AG09309 (cell line): ENCODE measurements around the gene OR13J1.

ENCODE experiments used
- DNase-seq: peaks from one replicate; pipeline ENCODE4 v3.0.0-alpha.2; 2010; ENCODE audit warnings: low read depth
- H3K4me3 ChIP-seq: 2 replicates; pipeline ENCODE4 v1.5.1; 2011; ENCODE audit warnings: mild to moderate bottlenecking, low read depth, low read length, moderate library complexity; ENCODE audit not compliant: control insufficient read depth
- TF ChIP-seq, protein P1 (sequence below): IDR thresholded peaks from 2 replicates; pipeline ENCODE4 v1.5.1; 2011; ENCODE audit warnings: mild to moderate bottlenecking, low read depth, low read length, inconsistent platforms; ENCODE audit not compliant: insufficient read depth, control insufficient read depth; ENCODE audit errors: missing control alignments

Gene OR13J1

GRCh38 chr9:35882996-35883395 lies 12.8 kb upstream of the OR13J1 start:
- DNase-seq, result no peak
- H3K4me3 ChIP-seq, result no peak overlapping the region
- TF ChIP-seq, protein P1, sequence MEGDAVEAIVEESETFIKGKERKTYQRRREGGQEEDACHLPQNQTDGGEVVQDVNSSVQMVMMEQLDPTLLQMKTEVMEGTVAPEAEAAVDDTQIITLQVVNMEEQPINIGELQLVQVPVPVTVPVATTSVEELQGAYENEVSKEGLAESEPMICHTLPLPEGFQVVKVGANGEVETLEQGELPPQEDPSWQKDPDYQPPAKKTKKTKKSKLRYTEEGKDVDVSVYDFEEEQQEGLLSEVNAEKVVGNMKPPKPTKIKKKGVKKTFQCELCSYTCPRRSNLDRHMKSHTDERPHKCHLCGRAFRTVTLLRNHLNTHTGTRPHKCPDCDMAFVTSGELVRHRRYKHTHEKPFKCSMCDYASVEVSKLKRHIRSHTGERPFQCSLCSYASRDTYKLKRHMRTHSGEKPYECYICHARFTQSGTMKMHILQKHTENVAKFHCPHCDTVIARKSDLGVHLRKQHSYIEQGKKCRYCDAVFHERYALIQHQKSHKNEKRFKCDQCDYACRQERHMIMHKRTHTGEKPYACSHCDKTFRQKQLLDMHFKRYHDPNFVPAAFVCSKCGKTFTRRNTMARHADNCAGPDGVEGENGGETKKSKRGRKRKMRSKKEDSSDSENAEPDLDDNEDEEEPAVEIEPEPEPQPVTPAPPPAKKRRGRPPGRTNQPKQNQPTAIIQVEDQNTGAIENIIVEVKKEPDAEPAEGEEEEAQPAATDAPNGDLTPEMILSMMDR, result no peak

DNA sequence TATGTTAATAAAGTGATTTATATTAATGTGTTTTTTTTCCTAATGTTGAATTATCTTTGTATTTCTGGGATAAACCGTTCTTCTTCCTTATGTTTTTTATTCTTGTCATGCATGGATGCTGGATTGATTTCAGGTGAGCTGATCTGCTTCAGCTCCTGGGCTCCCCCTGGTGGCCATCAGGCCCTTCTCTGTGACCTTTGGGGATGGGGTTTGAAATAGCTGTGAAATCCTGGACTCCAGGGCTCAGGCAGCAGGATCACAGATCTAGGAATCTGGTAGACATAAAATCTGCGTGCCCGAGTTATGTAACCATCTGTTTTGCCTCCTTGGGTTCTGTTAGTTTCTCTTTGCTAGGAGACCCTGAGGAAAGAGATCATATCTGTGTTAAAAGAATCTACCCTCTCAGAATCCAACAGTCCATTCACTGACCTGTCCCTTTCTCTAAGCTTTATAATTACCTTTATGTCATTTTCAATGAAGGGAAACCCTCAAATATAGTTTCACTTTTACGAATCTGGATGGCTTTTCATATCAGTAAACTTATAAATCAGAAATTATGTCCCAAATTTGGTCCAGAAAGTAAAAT lies 12.2 kb upstream of the OR13J1 start:
- DNase-seq, result no peak
- TF ChIP-seq, protein P1, result peak; percentile 98
- H3K4me3 ChIP-seq, result no peak overlapping the region

GRCh38 chr9:35872505-35872904 lies 2.3 kb upstream of the OR13J1 start:
- DNase-seq, result no peak
- H3K4me3 ChIP-seq, result no peak overlapping the region

DNA sequence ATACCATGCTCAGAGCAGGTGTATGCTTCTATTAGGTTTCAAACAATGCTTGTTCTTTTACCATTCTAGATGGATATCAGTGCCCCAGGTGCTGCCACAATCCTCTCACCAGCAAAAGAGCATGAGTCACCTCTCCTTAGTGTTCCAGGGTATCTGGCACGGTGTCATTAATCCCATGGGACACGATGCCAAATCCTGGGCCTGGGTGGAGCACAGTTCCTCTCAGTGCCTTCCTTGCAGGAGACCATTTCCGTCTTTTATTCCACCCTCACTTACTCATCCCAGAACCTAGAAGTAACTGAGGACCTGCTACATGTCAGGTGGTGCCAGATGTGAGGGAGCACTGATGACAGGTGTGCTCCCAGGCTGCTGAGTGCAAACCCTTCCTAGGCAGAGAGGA lies 1.3 kb upstream of the OR13J1 start:
- no peak for DNase-seq
- TF ChIP-seq, protein P1, result no peak
- H3K4me3 ChIP-seq, result no peak overlapping the region

More at GRCh38 chr9:35872505-35872904, 2.3 kb upstream of the OR13J1 start:
- TF ChIP-seq, protein P1, result no peak

- H3K4me3 ChIP-seq, result no peak overlapping the region
- DNase-seq, result no peak
- TF ChIP-seq, protein P1, result no peak
Measured at GRCh38 chr9:35869621-35870216, 482 bp downstream of the OR13J1 start.

GRCh38 chr9:35868933-35869332 lies 1.3 kb downstream of the OR13J1 start:
- no peak for DNase-seq
- TF ChIP-seq, protein P1, result no peak

More at GRCh38 chr9:35868933-35869332, 1.3 kb downstream of the OR13J1 start:
- no peak overlapping the region for H3K4me3 ChIP-seq
